Measurements from ENCODE around the gene VTI1B. TPM values are rescaled to one million over a fixed set of nuclear protein-coding genes. Genes with fewer than 3 reads are reported as not detected.
A peak's percentile ranks its signal among the peaks of the same experiment; 100 is the strongest.

Gene VTI1B
- total and polyA plus RNA-seq, 10 of the 15 experiments (the other 5 are each of a cell fraction or from before 2014, with no cell fraction given): 15.0 to 117 (median 50.5) TPM

GRCh38 chr14:67680121-67680602 is 5.7 kb upstream of the VTI1B start:
- Histone ChIP-seq H3K36me3 (ENCODE audit: control insufficient read depth in 2 of 2, insufficient read depth in 2 of 2, low read length in 1 of 2) (peaks cover 4 to 27% of the 10 kb centered on the region in 2 experiments; a peak in 3 of 4 replicates), H3K27ac (ENCODE audit: control insufficient read depth, insufficient read depth) (peak overlapping the region; percentile 58), H3K9me3 (replicated peaks; ENCODE audit: control insufficient read depth, insufficient read depth, low read length) (no peaks in the 10 kb centered on the region), H2AFZ (ENCODE audit: control insufficient read depth, low read depth, low read length) (no peak overlapping the region), H3K79me2 (ENCODE audit: control insufficient read depth, insufficient read depth, low read length) (no peaks in the 10 kb centered on the region; the same call in none of the 2 replicates), H3K4me3 (peak overlapping the region; percentile 25; the same call in 1 of the 2 replicates), H3K4me1 (ENCODE audit: control insufficient read depth, insufficient read depth, low read length) (peaks cover 22% of the 10 kb centered on the region), H3K9ac (ENCODE audit: control insufficient read depth, insufficient read depth, low read length) (no peak overlapping the region), H3K4me2 (ENCODE audit: control insufficient read depth, insufficient read depth) (peak overlapping the region; percentile 58), H4K20me1 (ENCODE audit: control insufficient read depth, insufficient read depth) (no peaks in the 10 kb centered on the region), H3K27me3 (replicated peaks in 1 of 2; ENCODE audit: control insufficient read depth in 2 of 2, insufficient read depth in 2 of 2, low read length in 1 of 2) (no peaks in the 10 kb centered on the region)
- BruUV-seq (replicated peaks): no TSS peak
- intact Hi-C loops (cut with micrococcal nuclease; ENCODE audit: unreplicated experiment) (loop anchor here (2.0 kb wide), 1 partner anchor 15 kb away; the partner anchor contains the start of gene RDH11), in situ Hi-C loops (cut with MboI) (no loop called here)
- CTCF ChIA-PET: interaction anchor here (0.6 to 2.4 kb wide), 9 partner anchors 11 to 96 kb away, joined by 3 to 8 read pairs (median 4); partner anchors contain the start of gene RDH11
- peak; percentile 90 for DNase-seq (ENCODE audit: low read depth, low spot score)
- FAIRE-seq: peak; percentile 90
- RAD21 ChIA-PET (ENCODE audit: unreplicated experiment): interaction anchor here (0.6 to 2.2 kb wide), 5 partner anchors 10 to 61 kb away, joined by 3 to 14 read pairs (median 7); no protein-coding TSS in a partner anchor
- ATAC-seq: peak; percentile 98
- POLR2A ChIA-PET: interaction anchor here (0.5 to 6.8 kb wide), 3 partner anchors 8 to 12 kb away, joined by 3 to 62 read pairs (median 6); partner anchors contain the start of gene RDH11
- WGBS (ENCODE audit: insufficient coverage, insufficient replicate concordance, low lambda C conversion rate, missing lambda C conversion rate): 29% methylated on average over 3 of the region's 3 CpGs
- SMC1A ChIA-PET (ENCODE audit: uncharacterized antibody, unreplicated experiment): interaction anchor here (1.2 to 7.6 kb wide), 7 partner anchors 9 to 61 kb away, joined by 4 to 41 read pairs (median 7); partner anchors contain the start of gene RDH11
- TF ChIP-seq SUPT20H (IDR thresholded peaks at IDR 0.05; ENCODE audit: borderline replicate concordance, control insufficient read depth, low read depth, low read length) (no peak), MYB (IDR thresholded peaks at IDR 0.05; ENCODE audit: borderline replicate concordance, low read depth, low read length) (no peak), DPF2 (IDR thresholded peaks at IDR 0.05) (peak; percentile 93), NFIC (IDR thresholded peaks at IDR 0.05; ENCODE audit: low read depth, low read length) (peak; percentile 82), IKZF2 (IDR thresholded peaks at IDR 0.05) (peak; percentile 86 to 90), BMI1 (IDR thresholded peaks at IDR 0.05; ENCODE audit: borderline replicate concordance) (no peak), BRCA1 (IDR thresholded peaks at IDR 0.05; ENCODE audit: low read depth, low read length) (no peak), STAT3 (IDR thresholded peaks at IDR 0.05; ENCODE audit: low read depth, low read length) (peak; percentile 87; the same call in 1 of the 2 replicates), MEF2B (IDR thresholded peaks at IDR 0.05; ENCODE audit: partially characterized antibody, poor library complexity, severe bottlenecking) (peak; percentile 45), ZNF622 (IDR thresholded peaks at IDR 0.05) (no peak), FOXM1 (IDR thresholded peaks at IDR 0.05; ENCODE audit: low read depth, low read length) (no peak), ZNF384 (IDR thresholded peaks at IDR 0.05; ENCODE audit: borderline replicate concordance, low read depth, low read length) (no peak), CBX5 (IDR thresholded peaks at IDR 0.05; ENCODE audit: low read depth) (peak; percentile 67; the same call in 1 of the 2 replicates), HSF1 (IDR thresholded peaks at IDR 0.05; ENCODE audit: low read depth, low read length) (no peak), JUND (IDR thresholded peaks at IDR 0.05; ENCODE audit: low read depth, low read length) (peak; percentile 97), MTA3 (IDR thresholded peaks at IDR 0.05; ENCODE audit: borderline replicate concordance, low read length) (peak; percentile 77; the same call in 1 of the 2 replicates), HCFC1 (IDR thresholded peaks at IDR 0.05; ENCODE audit: low read length) (no peak), MYC (IDR thresholded peaks at IDR 0.05; ENCODE audit: insufficient read depth, insufficient read length, insufficient replicate concordance, low read length, severe bottlenecking) (no peak)
- TF ChIP-seq, protein P1, sequence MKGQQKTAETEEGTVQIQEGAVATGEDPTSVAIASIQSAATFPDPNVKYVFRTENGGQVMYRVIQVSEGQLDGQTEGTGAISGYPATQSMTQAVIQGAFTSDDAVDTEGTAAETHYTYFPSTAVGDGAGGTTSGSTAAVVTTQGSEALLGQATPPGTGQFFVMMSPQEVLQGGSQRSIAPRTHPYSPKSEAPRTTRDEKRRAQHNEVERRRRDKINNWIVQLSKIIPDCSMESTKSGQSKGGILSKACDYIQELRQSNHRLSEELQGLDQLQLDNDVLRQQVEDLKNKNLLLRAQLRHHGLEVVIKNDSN (IDR thresholded peaks at IDR 0.05; ENCODE audit: borderline replicate concordance, extremely low read length, insufficient read depth, low read depth, low read length): no peak
- TF ChIP-seq, protein P2, sequence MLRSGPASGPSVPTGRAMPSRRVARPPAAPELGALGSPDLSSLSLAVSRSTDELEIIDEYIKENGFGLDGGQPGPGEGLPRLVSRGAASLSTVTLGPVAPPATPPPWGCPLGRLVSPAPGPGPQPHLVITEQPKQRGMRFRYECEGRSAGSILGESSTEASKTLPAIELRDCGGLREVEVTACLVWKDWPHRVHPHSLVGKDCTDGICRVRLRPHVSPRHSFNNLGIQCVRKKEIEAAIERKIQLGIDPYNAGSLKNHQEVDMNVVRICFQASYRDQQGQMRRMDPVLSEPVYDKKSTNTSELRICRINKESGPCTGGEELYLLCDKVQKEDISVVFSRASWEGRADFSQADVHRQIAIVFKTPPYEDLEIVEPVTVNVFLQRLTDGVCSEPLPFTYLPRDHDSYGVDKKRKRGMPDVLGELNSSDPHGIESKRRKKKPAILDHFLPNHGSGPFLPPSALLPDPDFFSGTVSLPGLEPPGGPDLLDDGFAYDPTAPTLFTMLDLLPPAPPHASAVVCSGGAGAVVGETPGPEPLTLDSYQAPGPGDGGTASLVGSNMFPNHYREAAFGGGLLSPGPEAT (IDR thresholded peaks at IDR 0.05; ENCODE audit: low read depth): peak; percentile 75

Data from GM12878 (cell line).